Measurements from ENCODE around the gene APOA5. TPM values are rescaled to one million over a fixed set of nuclear protein-coding genes. Genes with fewer than 3 reads are reported as not detected.
"Not testable (repeated sequence)": the region's sequence is repeated elsewhere in the genome, so short reads cannot be mapped to it uniquely, and the experiment has no call there.

APOA5 gene
- polyA plus RNA-seq, 4 donors: not detected

DNA sequence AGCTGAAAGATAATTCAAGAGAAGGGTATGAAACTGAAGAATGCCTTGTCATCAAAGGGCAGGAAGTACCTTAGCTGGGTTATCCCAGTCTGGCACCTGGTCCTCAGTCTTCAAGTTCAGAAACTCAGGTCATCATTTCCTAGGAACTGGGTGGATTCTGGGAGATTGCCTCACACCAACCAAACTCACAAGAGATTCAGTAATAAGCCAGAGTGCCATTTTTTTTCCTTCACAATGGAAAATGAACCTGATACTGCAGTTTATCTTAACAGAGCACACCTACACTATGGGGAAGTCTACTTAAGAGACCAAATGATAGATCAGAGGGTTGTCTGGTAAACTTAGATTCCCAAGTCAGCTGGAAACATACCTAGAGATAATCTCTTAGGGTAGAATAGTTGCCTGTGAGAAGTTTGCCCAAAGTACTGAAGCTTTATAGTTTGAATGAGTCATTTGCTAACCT is 15.1 kb downstream of the APOA5 start:
- DNase-seq (ENCODE audit: low read depth in 4 of 4, low spot score in 3 of 4): no peak

DNA sequence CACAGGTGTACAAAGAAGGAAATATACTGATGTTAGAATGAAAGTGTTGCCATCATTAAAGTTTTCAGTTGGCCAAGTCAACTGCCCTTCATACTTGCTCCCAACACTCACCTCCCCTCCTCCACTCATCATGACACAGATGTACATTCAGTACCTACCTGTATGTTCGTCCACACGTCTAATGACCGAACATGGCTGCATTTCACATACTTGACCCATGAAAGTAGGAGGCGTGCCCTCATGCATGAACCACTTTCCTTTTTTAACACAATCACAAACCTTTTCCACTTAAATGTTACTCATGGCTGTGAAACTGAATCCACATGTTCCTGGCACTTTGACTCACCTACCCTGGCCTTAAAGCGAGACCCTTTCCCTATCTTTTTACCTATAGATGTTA is 15.7 kb downstream of the APOA5 start:
- no peak for DNase-seq (ENCODE audit: low read depth in 4 of 4, low spot score in 3 of 4)

DNA sequence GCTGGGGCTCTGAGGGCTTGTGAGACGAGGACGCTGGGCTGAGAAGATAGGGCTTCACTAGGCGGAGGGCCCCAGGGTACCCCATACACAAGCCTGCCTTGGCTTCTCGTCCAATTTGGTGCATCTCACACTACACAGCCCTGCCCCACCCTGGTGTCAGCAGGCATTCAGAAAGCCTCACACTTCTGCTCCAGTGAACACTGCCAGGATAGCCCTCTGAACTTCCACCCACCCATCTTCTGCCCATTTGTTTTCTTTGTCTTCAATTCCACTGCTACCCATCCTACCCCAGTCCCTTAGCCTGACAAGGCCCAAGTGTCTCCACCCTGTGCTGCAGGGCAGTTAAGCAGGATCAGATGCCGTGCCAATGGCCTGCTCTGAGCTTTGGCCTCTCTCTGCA is 17.0 kb downstream of the APOA5 start:
- DNase-seq (ENCODE audit: low read depth in 4 of 4, low spot score in 3 of 4): no peak

DNA sequence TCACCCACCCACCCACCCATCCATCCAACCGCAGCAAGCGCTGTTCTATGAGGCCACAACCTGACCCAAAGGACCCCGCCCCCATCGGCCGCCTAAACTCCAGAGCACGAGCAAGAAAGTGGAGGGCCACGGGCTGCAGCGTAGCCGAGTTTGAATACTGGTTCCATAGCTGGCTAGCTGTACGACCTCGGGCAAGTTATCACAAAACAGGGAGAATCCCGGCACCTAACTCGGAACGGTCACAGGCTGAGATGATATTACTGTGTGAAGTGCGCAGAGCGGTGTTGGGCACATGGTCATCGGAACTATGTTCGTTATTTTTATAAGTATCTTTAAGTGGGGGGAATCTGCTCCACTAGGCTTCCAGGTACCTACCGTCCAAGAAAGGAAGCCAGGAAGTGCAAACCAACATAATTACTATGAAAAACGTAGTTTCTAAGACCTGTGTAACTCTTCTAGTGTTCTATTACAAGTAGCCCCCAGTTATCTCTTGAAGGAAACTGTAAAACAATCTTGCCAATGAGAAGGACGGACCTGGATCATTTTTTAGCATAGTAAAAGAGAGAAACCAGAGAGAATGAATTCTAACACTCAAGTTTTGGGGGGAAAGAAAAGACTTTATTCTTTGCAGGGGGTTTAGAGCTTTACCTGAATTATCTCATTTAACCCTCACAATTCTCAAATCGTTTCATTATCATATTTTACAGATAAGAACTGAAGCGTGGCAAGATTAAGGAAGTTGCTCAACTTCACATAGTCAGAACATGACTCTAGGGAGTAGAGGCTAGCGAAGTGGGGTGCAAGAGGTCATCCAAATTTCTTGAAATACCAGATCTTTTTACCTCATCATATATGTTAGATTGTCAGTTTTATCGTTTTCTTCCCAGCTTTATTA is 18.2 kb downstream of the APOA5 start:
- DNase-seq (ENCODE audit: low read depth in 4 of 4, low spot score in 3 of 4): peak in 2 of 4 donors; percentile 39 to 46

DNA sequence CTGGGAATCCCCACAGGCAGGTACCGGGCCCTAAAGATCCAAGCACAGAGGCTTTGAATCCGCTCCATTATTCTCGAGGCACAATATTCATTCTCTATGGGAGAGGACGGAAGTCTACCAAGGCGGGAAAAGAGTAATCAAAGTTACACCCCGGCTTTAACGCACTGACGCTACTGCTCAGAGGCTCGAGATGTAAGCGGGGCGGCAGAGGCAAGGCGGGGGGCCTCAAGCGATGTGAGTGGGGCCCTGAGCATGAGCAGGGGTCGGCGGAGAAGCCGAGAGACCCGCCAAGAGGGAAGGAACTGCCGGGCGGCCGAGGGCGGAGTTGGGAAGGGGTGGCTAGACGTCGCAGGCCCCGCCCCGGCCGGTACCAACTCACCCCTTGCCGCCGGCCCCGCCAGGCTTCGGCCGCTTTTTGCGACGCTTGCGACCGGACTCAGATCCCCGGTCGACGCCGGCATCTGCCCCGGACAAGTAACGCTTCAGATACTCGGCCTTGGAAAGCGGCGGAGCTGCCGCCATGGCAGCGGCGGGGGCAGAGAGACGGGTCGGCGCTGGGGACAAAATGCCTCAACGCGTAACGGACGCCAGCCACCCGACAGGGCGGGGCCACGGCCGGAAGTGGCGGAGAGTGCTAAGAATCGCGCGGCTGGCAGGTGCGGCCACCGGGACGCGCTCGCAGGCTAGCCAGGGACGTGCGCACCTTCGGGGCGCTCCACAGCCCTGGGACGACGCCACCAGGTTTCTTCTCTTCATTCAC is 19.1 kb downstream of the APOA5 start, which contains the start of gene BUD13:
BUD13 (minus strand) TSS at position 545 of the 760 bp plus-strand sequence; CDS start at position 522, 23 bp downstream.
- DNase-seq (ENCODE audit: low read depth in 4 of 4, low spot score in 3 of 4): peak; percentile 75 to 82 (median 79)

DNA sequence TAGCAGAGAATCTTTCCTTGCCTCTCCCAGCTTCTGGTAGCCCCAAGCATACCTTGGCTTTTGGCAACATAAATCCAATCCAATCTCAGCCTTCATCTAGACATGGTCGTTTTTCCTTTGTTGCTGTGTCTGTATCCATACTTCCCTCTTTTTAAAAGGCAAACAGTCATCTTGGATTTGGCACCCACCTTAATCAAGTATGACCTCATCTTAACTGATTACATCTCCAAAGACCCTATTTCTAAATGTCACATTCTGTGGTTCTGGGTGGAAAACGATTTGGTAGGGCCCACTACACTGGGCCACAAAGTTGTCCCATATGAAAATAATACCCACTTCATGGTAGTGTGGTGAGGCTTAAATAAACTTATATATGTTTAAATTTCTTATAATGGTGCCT is 19.7 kb downstream of the APOA5 start:
- no peak for DNase-seq (ENCODE audit: low read depth in 4 of 4, low spot score in 3 of 4)

DNA sequence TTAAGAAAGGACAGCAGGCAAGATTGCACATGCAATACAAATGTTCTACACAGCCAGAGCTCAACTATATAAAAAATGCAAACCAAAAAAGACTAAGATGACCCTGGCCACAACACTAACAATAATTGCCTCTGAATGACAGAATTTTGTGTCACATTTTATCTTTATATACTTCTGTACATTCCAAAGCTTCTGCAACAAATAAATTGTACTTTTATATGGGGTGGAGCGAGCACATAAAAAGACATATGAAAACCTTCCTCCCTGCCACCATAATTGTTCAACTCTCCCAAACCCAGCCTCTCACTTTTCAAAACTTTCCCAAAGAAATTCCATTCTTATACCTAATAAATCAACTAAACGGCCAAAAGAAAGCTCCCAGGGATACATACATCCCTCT is 29.5 kb downstream of the APOA5 start:
- DNase-seq (ENCODE audit: low read depth in 4 of 4, low spot score in 3 of 4): peak in 1 of 4 donors; percentile 33

DNA sequence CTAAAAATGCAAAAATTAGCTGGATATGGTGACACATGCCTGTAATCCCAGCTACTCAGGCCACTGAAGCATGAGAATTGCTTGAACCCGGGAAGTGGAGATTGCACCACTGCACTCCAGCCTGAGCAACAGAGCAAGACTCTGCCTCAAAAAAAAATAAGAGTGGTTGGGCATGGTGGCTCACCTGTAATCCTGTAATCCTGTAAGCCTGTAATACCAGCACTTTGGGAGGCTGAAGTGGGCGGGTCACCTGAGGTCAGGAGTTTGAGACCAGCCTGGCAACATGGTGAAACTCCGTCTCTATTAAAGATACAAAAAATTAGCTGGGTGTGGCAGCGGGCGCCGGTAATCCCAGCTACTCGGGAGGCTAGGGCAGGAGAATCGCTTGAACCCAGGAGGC is 35.6 kb downstream of the APOA5 start:
- not testable (repeated sequence) for DNase-seq (ENCODE audit: low read depth in 4 of 4, low spot score in 3 of 4)

DNA sequence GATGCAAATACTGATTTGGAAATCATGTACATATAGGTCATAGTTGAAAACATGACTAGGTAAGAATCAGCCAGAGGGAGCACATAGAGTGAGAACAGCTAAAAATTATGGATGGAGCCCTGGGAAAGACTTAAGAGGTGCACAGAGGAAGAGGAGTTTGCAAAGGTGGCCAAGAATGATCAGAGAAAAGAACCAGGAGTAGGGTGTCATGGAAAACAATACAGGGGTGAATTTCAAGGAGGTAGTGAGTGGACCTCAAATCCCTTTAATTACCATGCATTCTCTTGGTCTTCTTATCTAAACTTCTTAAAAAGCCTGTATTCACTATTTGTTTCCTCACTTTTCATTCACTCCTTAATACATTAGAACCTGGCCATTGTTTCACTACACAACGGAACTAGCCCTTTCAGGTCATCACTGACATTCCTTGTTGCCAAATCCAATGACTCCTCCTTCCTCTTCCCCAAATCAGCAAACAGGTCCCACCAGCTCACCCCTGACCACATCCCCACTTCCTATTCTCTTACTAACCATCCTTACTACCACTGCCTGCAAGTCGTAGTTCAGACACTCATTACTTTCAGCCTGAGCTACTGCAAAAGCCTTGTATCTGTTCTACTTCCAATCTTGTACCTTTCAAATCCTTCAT is 41.5 kb downstream of the APOA5 start:
- DNase-seq (ENCODE audit: low read depth in 4 of 4, low spot score in 3 of 4): no peak

DNA sequence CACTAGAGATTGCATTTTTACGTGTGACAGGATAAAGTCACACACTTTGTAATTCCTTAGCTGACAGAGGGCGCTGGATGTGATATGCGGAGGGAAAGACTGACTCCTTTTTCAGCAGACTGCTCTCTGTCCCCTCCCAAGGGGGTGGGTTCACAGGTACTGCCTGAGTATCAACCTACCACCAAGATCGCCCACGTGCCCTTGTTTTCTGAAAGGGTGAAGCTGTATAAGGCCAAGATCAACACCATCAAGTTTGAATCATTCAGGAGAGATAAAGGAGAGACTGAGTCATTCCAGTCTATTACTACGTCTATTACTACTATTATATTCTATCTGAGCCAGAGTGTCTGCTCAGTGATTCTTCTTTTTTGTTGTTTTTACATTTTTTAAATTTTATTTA is 49.6 kb downstream of the APOA5 start:
- DNase-seq (ENCODE audit: low read depth in 4 of 4, low spot score in 3 of 4): no peak

DNA sequence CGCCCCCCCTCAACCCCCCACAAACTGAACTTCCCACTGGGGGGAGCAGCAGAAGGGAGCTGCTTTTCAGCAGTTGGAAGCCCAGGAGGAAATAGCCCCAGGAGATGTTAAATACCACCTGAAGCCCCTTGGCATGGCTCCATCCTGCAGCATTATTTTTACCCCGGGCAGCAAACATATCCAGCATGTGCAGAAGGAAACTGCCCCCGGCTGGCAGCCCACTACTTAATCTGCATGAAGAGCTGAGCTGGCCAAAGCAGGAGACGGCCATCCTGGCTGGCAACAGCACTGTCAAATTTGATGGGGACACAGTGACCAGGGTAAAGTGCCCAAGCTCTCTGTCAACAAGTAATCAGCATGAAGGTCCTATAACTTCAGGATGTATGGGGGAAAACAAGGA is 50.9 kb downstream of the APOA5 start:
- DNase-seq (ENCODE audit: low read depth in 4 of 4, low spot score in 3 of 4): no peak

Other genes starting within 250 kb of the APOA5 start
- gene BUD13, start 18.9 kb downstream of the APOA5 start, polyA plus RNA-seq (ENCODE audit: insufficient read length in 4 of 4): 10 to 100 TPM; 30.6 to 38.9 (median 34.4) TPM
- gene ZPR1, start 3.9 kb downstream of the APOA5 start, polyA plus RNA-seq (ENCODE audit: insufficient read length in 4 of 4): 10 to 100 TPM; 30.7 to 59.8 (median 56.4) TPM
- not detected for gene APOA4, start 31.4 kb upstream of the APOA5 start, polyA plus RNA-seq (ENCODE audit: insufficient read length in 4 of 4)
- gene APOC3, start 38.0 kb upstream of the APOA5 start, polyA plus RNA-seq (ENCODE audit: insufficient read length in 4 of 4): 10 to 100 TPM in 2 of 4 donors, 1 to 10 TPM in 2; 3.2 to 13.7 (median 9.4) TPM
- gene APOA1, start 45.7 kb upstream of the APOA5 start, polyA plus RNA-seq (ENCODE audit: insufficient read length in 4 of 4): 100 to 1,000 TPM in 2 of 4 donors, 10 to 100 TPM in 2; 53.5 to 128 (median 89.6) TPM

Data from left renal pelvis (tissue), 4 donors.